PC-9 (cell line): ENCODE data around the gene SHROOM3.

ENCODE experiments used
- CTCF ChIP-seq: fragments of 200-600 bp; sonication (generic); conservative IDR thresholded peaks from 2 replicates; pipeline ENCODE4 v1.6.1; 2017; ENCODE audit warnings: mixed run types, antibody characterized with exemption, mild to moderate bottlenecking, moderate library complexity
- EZH2 ChIP-seq: fragments of 200-600 bp; sonication (generic); IDR thresholded peaks from 2 replicates; pipeline ENCODE4 v1.8.0; 2017; ENCODE audit warnings: antibody characterized with exemption, low read depth

- no peak for TF ChIP-seq CTCF
- no peak for TF ChIP-seq EZH2
Measured at GRCh38 chr4:76803522-76803921, 368.5 kb downstream of the SHROOM3 start.
